Fibroblast of pulmonary artery (primary cell): ENCODE measurements around the gene BAHCC1.

ENCODE experiments used
- DNase-seq: peaks from one replicate; pipeline ENCODE4 v3.0.0-alpha.2; 2010; ENCODE audit warnings: low read depth
- H3K4me3 ChIP-seq: replicated peaks from 2 replicates; pipeline ENCODE4 v1.5.1; 2011; ENCODE audit warnings: low read depth, mild to moderate bottlenecking, control low read depth, low read length, moderate library complexity
- CTCF ChIP-seq: IDR thresholded peaks from 2 replicates; pipeline ENCODE4 v1.5.1; 2011; ENCODE audit warnings: mild to moderate bottlenecking, control low read depth, low read length, inconsistent platforms; ENCODE audit errors: missing control alignments

The BAHCC1 gene

DNA sequence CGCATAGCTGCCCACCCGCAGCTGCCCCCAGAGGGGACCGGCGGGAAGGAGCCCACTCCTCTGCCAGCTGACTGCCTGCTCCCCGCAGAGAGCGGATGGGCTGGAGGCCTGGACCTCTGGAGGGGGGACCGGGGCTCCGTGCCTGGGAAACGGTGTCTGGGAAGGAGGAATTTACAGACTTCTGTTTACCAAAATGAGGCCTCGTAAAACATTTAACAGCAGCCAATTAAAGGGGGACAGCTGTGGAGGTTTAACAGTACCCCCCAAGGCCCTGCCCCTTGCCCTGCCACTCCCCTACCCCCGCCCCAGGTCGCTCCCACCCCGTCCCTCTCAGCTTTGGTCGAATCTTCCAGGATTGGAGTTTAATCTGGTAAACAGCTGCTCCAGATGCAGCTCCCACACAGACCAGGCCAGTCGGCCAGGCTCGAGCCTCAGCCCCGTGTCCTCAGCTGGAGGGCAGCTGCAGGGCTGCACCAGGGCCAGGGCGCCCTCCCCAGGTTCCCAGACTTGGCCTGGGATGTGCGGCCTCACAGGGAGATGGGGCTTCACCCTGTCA, 41.1 kb downstream of the BAHCC1 start:
- no peak for DNase-seq
- no peak for TF ChIP-seq CTCF
- no peak overlapping the region for H3K4me3 ChIP-seq

DNA sequence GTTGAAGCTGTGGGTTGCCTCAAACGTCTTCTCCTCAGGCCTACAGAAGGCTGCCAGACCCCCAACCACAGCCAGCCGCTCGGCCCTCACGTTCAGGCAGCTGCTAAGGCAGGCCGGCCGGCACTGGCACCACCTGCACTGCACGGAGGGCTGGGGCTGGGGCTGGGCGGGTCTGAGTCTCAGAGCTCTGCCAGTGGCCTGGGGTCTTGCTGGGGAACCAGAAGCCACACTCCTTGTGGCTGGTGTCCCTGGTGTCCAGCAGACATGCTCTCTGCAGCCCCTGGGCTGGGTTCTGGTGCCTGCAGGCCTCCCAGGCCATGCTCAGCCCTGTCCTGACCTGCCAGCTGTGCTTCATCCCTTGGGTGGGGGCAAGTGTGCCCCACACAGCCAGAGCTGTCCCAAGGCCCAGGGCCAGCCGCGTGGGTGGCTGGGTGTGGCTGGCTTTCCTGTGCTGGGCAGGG, 42.0 kb downstream of the BAHCC1 start:
- DNase-seq, result no peak
- no peak overlapping the region for H3K4me3 ChIP-seq
- TF ChIP-seq CTCF, result no peak

- no peak for DNase-seq
- no peak overlapping the region for H3K4me3 ChIP-seq
- no peak for TF ChIP-seq CTCF
Measured at GRCh38 chr17:81438007-81438659, 42.9 kb downstream of the BAHCC1 start.

DNA sequence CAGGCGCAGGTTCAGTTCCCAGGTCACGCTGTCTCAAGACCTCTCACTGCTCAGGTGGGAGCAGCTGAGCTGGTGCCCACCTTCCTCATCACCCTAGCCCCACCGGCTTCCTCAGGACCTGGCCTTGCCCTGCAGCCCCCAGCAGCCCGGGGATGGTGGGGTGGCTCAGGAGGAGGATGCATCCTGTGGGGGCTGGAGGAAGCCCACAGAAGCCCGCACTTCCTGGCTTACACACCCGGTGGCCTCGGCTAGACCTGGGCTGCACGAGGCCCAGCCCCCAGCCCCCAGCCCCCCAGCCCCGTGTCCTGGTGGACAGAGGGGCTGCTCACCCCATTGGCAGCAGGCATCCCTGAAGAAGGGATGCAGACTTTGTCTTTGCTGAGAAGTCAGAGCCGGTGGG, 43.4 kb downstream of the BAHCC1 start:
- DNase-seq, result no peak
- no peak overlapping the region for H3K4me3 ChIP-seq
- TF ChIP-seq CTCF, result no peak

DNA sequence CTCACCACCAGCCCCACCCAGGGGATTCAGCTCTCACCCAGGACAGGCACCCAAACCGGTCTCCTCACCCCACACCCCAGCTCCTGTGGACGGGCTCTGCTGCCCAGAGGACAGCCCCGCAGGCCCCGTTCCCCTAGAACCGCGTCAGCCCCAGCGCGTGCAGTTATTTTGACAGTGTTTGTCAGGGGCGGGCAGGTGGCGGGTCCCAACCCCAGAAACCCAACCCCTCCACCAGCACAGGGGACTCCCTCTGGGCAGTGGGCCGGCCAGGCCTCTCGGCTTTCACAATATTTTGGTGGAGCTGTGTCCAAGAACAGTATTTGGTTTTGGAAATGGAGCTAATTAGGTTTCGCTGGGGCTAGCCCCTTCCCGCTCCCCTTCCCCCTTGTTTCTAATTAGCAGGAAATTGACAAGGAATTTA, 44.8 kb downstream of the BAHCC1 start:
- H3K4me3 ChIP-seq, result no peak overlapping the region
- TF ChIP-seq CTCF, result no peak
- DNase-seq, result no peak

DNA sequence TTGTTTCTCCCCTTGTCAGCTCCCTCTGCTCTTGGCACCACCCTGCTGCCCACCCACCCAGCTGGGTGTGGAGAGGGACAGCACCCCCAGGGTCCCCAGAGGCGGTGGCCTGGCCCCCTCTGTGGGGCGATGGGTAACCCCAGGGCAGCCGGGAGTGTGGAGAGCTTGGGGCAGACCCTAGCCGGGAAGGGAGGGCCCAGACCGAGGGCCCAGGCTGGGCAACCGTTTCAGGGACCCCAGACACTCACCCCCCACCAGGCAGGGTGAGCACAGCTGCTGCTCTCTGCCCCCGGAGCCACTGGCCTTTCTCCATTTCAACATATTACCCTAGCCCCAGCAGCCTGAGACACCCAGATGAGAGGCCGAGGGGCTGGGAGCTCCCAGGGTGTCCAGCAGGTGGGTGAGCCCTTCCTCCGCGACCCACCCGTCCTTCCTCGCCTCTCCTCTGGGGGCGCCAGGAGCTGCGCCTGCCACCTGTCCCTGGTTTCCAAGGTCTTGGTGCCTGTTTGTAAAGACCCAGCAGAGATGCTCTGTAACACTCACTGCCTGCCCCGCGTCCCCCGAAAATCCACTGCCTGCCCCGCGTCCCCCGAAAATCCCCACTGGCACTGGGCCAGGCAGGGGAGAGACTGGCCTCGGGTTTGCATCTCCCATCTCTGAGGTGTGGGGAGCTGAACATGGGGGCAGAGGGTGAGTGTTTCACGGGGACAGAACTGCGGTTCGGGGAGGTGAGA, 45.4 kb downstream of the BAHCC1 start:
- peak; percentile 46 for TF ChIP-seq CTCF
- no peak overlapping the region for H3K4me3 ChIP-seq
- no peak for DNase-seq
